ENCODE measurements around the gene CCSER1.

DNA sequence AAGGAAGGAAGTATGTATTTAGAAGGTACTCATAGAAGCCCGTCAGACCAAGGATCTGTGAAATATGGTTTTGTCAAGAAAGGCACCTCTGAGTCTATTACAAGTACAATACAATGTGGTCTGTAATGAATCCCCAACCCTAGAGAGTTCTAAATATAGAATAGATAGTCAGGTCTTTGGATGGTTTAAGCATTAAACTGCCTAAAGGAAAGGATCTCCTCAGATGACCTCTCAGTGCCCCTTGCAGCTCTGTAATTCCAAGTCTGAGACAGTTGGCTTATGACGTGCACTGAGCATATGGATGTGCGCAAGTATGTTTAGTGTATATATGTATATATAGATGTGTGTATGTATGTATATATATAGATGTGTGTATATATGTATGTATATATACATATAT is 62.0 kb downstream of the CCSER1 start:
- TF ChIP-seq, protein P1, sequence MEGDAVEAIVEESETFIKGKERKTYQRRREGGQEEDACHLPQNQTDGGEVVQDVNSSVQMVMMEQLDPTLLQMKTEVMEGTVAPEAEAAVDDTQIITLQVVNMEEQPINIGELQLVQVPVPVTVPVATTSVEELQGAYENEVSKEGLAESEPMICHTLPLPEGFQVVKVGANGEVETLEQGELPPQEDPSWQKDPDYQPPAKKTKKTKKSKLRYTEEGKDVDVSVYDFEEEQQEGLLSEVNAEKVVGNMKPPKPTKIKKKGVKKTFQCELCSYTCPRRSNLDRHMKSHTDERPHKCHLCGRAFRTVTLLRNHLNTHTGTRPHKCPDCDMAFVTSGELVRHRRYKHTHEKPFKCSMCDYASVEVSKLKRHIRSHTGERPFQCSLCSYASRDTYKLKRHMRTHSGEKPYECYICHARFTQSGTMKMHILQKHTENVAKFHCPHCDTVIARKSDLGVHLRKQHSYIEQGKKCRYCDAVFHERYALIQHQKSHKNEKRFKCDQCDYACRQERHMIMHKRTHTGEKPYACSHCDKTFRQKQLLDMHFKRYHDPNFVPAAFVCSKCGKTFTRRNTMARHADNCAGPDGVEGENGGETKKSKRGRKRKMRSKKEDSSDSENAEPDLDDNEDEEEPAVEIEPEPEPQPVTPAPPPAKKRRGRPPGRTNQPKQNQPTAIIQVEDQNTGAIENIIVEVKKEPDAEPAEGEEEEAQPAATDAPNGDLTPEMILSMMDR (IDR thresholded peaks at IDR 0.05; ENCODE audit: insufficient read depth, low read length, poor library complexity, severe bottlenecking) = no peak
- TF ChIP-seq EZH2phosphoT487 (conservative IDR thresholded peaks at IDR 0.05; ENCODE audit: low read length) = no peak

Measured in SU-DHL-6 (cell line).